ENCODE measurements around the gene GNA14. TPM values are rescaled to one million over a fixed set of nuclear protein-coding genes. Genes with fewer than 3 reads are reported as not detected.

Gene GNA14
- total RNA-seq, 1 donor from 2014 or later = not detected

DNA sequence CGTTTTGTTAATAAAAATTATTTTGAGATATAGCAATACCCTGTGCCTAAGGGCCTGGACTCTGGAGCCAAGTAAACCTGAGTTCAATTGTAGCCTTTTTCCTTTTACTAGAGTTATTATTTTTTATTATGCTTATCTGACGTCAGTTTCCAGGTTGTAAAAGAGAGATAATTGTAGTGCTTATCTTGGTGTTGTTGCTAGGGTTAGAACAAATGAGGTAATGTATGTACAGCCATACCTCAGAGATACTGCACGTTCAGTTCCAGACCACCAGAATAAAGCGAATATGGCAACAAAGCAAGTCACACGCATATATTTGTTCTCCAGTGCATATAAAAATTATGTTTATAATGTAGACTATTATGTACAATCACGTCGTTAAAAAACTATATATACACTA lies 255.8 kb downstream of the GNA14 start:
- peaks cover 5% of the 10 kb centered on the region for H3K9me3 Mint-ChIP-seq (ENCODE audit: unreplicated experiment)
- H3K4me3 Mint-ChIP-seq (ENCODE audit: unreplicated experiment) = no peak overlapping the region
- no peak overlapping the region for H3K27ac Mint-ChIP-seq (ENCODE audit: unreplicated experiment)
- no peak for DNase-seq (ENCODE audit: extremely low spot score, unreplicated experiment)
- TF ChIP-seq, protein P1, sequence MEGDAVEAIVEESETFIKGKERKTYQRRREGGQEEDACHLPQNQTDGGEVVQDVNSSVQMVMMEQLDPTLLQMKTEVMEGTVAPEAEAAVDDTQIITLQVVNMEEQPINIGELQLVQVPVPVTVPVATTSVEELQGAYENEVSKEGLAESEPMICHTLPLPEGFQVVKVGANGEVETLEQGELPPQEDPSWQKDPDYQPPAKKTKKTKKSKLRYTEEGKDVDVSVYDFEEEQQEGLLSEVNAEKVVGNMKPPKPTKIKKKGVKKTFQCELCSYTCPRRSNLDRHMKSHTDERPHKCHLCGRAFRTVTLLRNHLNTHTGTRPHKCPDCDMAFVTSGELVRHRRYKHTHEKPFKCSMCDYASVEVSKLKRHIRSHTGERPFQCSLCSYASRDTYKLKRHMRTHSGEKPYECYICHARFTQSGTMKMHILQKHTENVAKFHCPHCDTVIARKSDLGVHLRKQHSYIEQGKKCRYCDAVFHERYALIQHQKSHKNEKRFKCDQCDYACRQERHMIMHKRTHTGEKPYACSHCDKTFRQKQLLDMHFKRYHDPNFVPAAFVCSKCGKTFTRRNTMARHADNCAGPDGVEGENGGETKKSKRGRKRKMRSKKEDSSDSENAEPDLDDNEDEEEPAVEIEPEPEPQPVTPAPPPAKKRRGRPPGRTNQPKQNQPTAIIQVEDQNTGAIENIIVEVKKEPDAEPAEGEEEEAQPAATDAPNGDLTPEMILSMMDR (IDR thresholded peaks at IDR 0.05) = no peak
- no peaks in the 10 kb centered on the region for H3K4me1 Mint-ChIP-seq (ENCODE audit: unreplicated experiment)
- H3K27me3 Mint-ChIP-seq (ENCODE audit: unreplicated experiment) = no peaks in the 10 kb centered on the region
- peaks cover 13% of the 10 kb centered on the region for H3K36me3 Mint-ChIP-seq (ENCODE audit: unreplicated experiment)

GRCh38 chr9:77391834-77392233 lies 256.3 kb downstream of the GNA14 start:
- TF ChIP-seq, protein P1 (IDR thresholded peaks at IDR 0.05) = no peak
- no peak overlapping the region for H3K27ac Mint-ChIP-seq (ENCODE audit: unreplicated experiment)
- DNase-seq (ENCODE audit: extremely low spot score, unreplicated experiment) = no peak
- no peaks in the 10 kb centered on the region for H3K4me1 Mint-ChIP-seq (ENCODE audit: unreplicated experiment)
- H3K4me3 Mint-ChIP-seq (ENCODE audit: unreplicated experiment) = no peak overlapping the region
- peaks cover 12% of the 10 kb centered on the region for H3K36me3 Mint-ChIP-seq (ENCODE audit: unreplicated experiment)
- no peaks in the 10 kb centered on the region for H3K27me3 Mint-ChIP-seq (ENCODE audit: unreplicated experiment)
- peaks cover 5% of the 10 kb centered on the region for H3K9me3 Mint-ChIP-seq (ENCODE audit: unreplicated experiment)

DNA sequence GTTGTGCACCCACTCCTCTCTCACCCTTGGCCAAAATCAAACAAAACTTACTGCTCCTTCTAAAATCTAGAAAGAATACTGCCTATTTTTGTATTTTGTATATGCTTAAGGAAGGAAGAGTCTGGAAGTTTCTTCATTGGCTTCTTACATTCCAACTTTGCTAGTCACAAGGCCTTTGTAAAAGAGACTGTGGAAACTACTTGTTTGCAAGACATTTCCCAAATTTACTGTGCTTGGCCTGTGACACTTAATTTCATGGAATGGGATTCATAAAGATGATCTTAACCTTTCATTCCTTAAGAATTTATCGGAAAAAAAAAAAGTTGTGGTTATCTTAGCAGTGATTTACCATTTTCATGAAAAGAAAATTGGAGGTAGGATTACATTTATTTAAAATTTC lies 261.9 kb downstream of the GNA14 start:
- Mint-ChIP-seq H3K9me3 (ENCODE audit: unreplicated experiment) (no peaks in the 10 kb centered on the region), H3K36me3 (ENCODE audit: unreplicated experiment) (peaks cover 11% of the 10 kb centered on the region), H3K4me1 (ENCODE audit: unreplicated experiment) (peaks cover 3% of the 10 kb centered on the region), H3K27ac (ENCODE audit: unreplicated experiment) (no peak overlapping the region), H3K27me3 (ENCODE audit: unreplicated experiment) (no peaks in the 10 kb centered on the region), H3K4me3 (ENCODE audit: unreplicated experiment) (no peak overlapping the region)
- TF ChIP-seq, protein P1 (IDR thresholded peaks at IDR 0.05) = no peak
- DNase-seq (ENCODE audit: extremely low spot score, unreplicated experiment) = no peak

DNA sequence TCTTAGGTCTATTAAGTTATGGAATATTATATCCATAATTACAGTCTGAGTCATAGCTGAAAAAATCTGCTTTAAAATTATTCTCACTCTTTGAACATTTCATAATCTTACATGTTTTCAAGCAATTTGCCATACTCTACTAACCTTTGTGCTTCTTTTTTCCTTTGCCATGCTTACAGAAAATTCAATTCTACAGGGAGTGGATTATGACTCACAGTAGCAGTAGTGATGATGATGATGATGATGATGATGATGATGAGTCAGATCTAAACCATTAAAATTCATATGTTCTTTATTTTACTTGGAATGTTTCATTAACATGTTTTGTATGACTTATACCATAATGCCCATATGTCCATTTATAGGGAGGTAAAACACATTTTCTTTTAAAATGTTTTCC lies 263.7 kb downstream of the GNA14 start:
- Mint-ChIP-seq H3K27me3 (ENCODE audit: unreplicated experiment) (no peaks in the 10 kb centered on the region), H3K4me1 (ENCODE audit: unreplicated experiment) (peaks cover 3% of the 10 kb centered on the region), H3K9me3 (ENCODE audit: unreplicated experiment) (no peaks in the 10 kb centered on the region), H3K4me3 (ENCODE audit: unreplicated experiment) (no peak overlapping the region), H3K27ac (ENCODE audit: unreplicated experiment) (no peak overlapping the region), H3K36me3 (ENCODE audit: unreplicated experiment) (peaks cover 11% of the 10 kb centered on the region)
- DNase-seq (ENCODE audit: extremely low spot score, unreplicated experiment) = no peak
- TF ChIP-seq, protein P1 (IDR thresholded peaks at IDR 0.05) = no peak

- Mint-ChIP-seq H3K9me3 (ENCODE audit: unreplicated experiment) (peaks cover 5% of the 10 kb centered on the region), H3K36me3 (ENCODE audit: unreplicated experiment) (peaks cover 16% of the 10 kb centered on the region), H3K4me3 (ENCODE audit: unreplicated experiment) (no peak overlapping the region), H3K27ac (ENCODE audit: unreplicated experiment) (no peak overlapping the region), H3K4me1 (ENCODE audit: unreplicated experiment) (no peaks in the 10 kb centered on the region), H3K27me3 (ENCODE audit: unreplicated experiment) (no peaks in the 10 kb centered on the region)
- no peak for DNase-seq (ENCODE audit: extremely low spot score, unreplicated experiment)
- TF ChIP-seq, protein P1 (IDR thresholded peaks at IDR 0.05) = no peak
Observed at GRCh38 chr9:77375956-77376532, 272.1 kb downstream of the GNA14 start.
